Left ventricle myocardium inferior (tissue), 1 donor: ENCODE measurements around the gene ZNF670. TPM values are rescaled to one million over a fixed set of nuclear protein-coding genes. Genes with fewer than 3 reads are reported as not detected.
"Not testable (repeated sequence)": the region's sequence is repeated elsewhere in the genome, so short reads cannot be mapped to it uniquely, and the experiment has no call there.

Source experiments
- DNase-seq: peaks from one replicate; pipeline ENCODE4 v3.0.0-alpha.2; 2020
- H3K27ac ChIP-seq: fragments of 200-600 bp; replicated peaks from 2 replicates; pipeline ENCODE4 v1.8.0; 2021
- H3K27me3 ChIP-seq: fragments of 200-600 bp; 2 replicates; pipeline ENCODE4 v1.8.0; 2021; ENCODE audit warnings: low read depth
- H3K36me3 ChIP-seq: fragments of 200-600 bp; 2 replicates; pipeline ENCODE4 v1.8.0; 2021
- H3K4me1 ChIP-seq: fragments of 200-600 bp; 2 replicates; pipeline ENCODE4 v1.8.0; 2021
- H3K4me3 ChIP-seq: fragments of 200-600 bp; 2 replicates; pipeline ENCODE4 v1.8.0; 2021; ENCODE audit warnings: mild to moderate bottlenecking, moderate library complexity
- H3K9me3 ChIP-seq: fragments of 200-600 bp; replicated peaks from 2 replicates; pipeline ENCODE4 v1.8.0; 2021
- intact Hi-C: fragments of 100-400 bp; cut with micrococcal nuclease; formaldehyde crosslinking; loops from one replicate; pipeline ENCODE4 v1.11.0; 2022
- total RNA-seq: library from RNA; stranded (reverse); fragmentation: NEBNext Ultra II Directional; extraction: Animal tissue kit (Norgen Biotek cat#: 25700); gene quantifications from one replicate; pipeline ENCODE4 v1.2.1, GENCODE V29; 2021
- TF ChIP-seq, protein P1 (sequence below): fragments of 200-600 bp; IDR thresholded peaks from 2 replicates; pipeline ENCODE4 v1.8.0; 2021; ENCODE audit warnings: antibody characterized with exemption, mild to moderate bottlenecking, borderline replicate concordance
- donor health status: DM: no; HTN: yes; CAD: no; lungs with severe emphysema.

ZNF670 gene
- total RNA-seq, 1 donor from 2014 or later: 1.5 TPM

- TF ChIP-seq, protein P1, sequence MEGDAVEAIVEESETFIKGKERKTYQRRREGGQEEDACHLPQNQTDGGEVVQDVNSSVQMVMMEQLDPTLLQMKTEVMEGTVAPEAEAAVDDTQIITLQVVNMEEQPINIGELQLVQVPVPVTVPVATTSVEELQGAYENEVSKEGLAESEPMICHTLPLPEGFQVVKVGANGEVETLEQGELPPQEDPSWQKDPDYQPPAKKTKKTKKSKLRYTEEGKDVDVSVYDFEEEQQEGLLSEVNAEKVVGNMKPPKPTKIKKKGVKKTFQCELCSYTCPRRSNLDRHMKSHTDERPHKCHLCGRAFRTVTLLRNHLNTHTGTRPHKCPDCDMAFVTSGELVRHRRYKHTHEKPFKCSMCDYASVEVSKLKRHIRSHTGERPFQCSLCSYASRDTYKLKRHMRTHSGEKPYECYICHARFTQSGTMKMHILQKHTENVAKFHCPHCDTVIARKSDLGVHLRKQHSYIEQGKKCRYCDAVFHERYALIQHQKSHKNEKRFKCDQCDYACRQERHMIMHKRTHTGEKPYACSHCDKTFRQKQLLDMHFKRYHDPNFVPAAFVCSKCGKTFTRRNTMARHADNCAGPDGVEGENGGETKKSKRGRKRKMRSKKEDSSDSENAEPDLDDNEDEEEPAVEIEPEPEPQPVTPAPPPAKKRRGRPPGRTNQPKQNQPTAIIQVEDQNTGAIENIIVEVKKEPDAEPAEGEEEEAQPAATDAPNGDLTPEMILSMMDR: no peak
- Histone ChIP-seq H3K36me3 (peaks cover 59% of the 10 kb centered on the region), H3K4me1 (no peaks in the 10 kb centered on the region), H3K27me3 (no peaks in the 10 kb centered on the region), H3K4me3 (no peak overlapping the region), H3K27ac (no peak overlapping the region), H3K9me3 (peaks cover 100% of the 10 kb centered on the region)
- DNase-seq: no peak
- intact Hi-C loops: no loop called here
Observed at GRCh38 chr1:247037511-247038320, 40.9 kb downstream of the ZNF670 start.

- H3K27me3 ChIP-seq, H3K27ac ChIP-seq, H3K4me1 ChIP-seq, DNase-seq, intact Hi-C loops, H3K4me3 ChIP-seq: not testable (repeated sequence)
- peaks cover 90% of the 10 kb centered on the region for H3K9me3 ChIP-seq
- peaks cover 38% of the 10 kb centered on the region for H3K36me3 ChIP-seq
Observed at GRCh38 chr1:247032306-247032705, 46.3 kb downstream of the ZNF670 start.

Other genes with a start within 250 kb of the ZNF670 start
- gene AHCTF1, start 146.9 kb downstream of the ZNF670 start, total RNA-seq: 20.8 TPM
- gene ZNF695, start 70.8 kb downstream of the ZNF670 start, total RNA-seq: not detected
- gene ZNF669, start 25.5 kb upstream of the ZNF670 start, total RNA-seq: 3.2 TPM
- gene ZNF124, start 93.2 kb upstream of the ZNF670 start, total RNA-seq: 7.6 TPM
- gene VN1R5, start 177.3 kb upstream of the ZNF670 start, total RNA-seq: not detected